ENCODE data around the gene FAM221B. TPM values are rescaled to one million over a fixed set of nuclear protein-coding genes. Genes with fewer than 3 reads are reported as not detected.

Gene FAM221B
- total RNA-seq, 1 donor from 2014 or later = not detected

DNA sequence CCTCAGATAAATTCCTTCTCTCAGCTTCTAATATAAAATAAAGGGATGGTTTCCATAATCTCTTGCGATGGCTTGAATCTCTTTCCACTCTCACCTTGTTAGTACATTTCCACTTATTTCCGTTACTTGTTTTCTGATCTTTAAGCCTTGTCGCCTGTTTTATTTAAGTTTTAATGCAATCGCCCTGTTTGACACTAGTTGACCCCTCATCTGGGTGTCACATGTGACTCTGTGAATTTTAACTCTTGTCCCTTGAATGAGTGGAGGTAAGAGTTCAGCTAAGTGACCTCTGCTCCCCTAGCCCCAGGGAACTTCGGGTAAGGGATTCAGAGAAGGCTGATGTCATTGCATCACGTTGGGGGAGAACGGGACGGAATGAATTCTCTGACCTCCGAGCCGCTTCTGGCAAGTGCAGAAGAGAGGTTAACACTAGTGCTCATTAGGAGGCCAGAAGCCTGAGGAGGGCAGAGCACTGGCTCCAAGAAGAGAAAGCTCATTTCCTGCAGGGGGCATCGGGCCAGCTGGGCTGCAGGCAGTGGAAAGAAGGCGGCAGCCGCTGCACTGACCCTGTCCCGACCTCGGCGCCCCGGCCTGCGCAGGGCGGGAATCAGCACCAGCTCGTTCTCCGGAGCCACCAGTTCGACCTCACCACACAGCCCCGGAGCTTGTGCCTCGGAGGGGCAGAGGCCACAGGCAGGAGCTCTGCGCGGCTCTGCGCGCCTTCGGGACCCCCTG, 14.3 kb downstream of the FAM221B start:
- Histone ChIP-seq H3K27ac (peak overlapping the region; percentile 95), H3K4me3 (peak overlapping the region; percentile 86 to 97), H3K4me1 (peaks cover 24% of the 10 kb centered on the region), H3K27me3 (no peaks in the 10 kb centered on the region), H3K9me3 (no peaks in the 10 kb centered on the region), H3K36me3 (no peaks in the 10 kb centered on the region)
- intact Hi-C loops (cut with DNase I) = loop anchor here (10.0 kb wide), 1 partner anchor 159 kb away; the partner anchor contains the start of genes CCDC107, RMRP and SIT1
- peak in 1 of 2 donors; percentile 38 for TF ChIP-seq POLR2AphosphoS5 (IDR thresholded peaks at IDR 0.05; ENCODE audit: insufficient read depth in 1 of 2, low read depth in 1 of 2)
- TF ChIP-seq, protein P1, sequence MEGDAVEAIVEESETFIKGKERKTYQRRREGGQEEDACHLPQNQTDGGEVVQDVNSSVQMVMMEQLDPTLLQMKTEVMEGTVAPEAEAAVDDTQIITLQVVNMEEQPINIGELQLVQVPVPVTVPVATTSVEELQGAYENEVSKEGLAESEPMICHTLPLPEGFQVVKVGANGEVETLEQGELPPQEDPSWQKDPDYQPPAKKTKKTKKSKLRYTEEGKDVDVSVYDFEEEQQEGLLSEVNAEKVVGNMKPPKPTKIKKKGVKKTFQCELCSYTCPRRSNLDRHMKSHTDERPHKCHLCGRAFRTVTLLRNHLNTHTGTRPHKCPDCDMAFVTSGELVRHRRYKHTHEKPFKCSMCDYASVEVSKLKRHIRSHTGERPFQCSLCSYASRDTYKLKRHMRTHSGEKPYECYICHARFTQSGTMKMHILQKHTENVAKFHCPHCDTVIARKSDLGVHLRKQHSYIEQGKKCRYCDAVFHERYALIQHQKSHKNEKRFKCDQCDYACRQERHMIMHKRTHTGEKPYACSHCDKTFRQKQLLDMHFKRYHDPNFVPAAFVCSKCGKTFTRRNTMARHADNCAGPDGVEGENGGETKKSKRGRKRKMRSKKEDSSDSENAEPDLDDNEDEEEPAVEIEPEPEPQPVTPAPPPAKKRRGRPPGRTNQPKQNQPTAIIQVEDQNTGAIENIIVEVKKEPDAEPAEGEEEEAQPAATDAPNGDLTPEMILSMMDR (IDR thresholded peaks at IDR 0.05) = no peak
- no peak for DNase-seq (ENCODE audit: extremely low spot score in 2 of 2)

DNA sequence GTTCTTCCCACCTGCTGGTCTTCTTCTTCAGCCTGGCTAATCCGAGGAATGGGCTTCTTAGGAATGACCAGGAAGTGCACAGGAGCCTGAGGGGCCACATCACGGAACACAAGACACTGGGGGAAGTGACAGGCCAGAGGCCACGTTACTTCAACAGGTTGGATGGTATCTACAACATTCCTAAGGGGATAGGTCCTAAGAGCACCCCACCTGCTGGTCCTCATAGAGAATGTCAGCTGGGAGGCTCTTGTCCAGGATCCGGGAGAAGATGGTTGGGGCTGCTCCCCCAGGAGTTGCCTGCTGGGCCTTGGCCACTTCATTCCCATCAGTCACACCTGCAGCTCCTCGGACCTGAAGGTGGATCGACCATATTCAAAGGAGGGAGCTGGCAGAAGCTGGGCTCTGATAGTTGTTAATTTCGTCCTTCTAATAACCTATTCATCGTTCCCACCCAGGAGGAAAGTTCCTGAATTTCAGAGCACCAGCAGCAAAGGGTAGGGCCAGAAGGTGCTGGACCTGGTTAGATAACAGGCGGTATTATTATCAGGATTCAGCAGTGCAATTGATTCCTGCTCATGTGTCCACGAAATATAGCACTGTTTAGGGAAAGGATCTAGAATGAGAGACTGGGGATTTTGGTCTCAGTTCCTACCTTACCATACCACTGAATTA, 15.0 kb downstream of the FAM221B start:
- DNase-seq (ENCODE audit: extremely low spot score in 2 of 2) = no peak
- Histone ChIP-seq H3K9me3 (no peaks in the 10 kb centered on the region), H3K4me3 (peak overlapping the region in 1 of 2 donors; percentile 97), H3K27me3 (no peaks in the 10 kb centered on the region), H3K4me1 (peaks cover 24% of the 10 kb centered on the region), H3K27ac (peak overlapping the region; percentile 36), H3K36me3 (no peaks in the 10 kb centered on the region)
- intact Hi-C loops (cut with DNase I) = loop anchor here (10.0 kb wide), 1 partner anchor 159 kb away; the partner anchor contains the start of genes CCDC107, RMRP and SIT1
- TF ChIP-seq, protein P1 (IDR thresholded peaks at IDR 0.05) = no peak

DNA sequence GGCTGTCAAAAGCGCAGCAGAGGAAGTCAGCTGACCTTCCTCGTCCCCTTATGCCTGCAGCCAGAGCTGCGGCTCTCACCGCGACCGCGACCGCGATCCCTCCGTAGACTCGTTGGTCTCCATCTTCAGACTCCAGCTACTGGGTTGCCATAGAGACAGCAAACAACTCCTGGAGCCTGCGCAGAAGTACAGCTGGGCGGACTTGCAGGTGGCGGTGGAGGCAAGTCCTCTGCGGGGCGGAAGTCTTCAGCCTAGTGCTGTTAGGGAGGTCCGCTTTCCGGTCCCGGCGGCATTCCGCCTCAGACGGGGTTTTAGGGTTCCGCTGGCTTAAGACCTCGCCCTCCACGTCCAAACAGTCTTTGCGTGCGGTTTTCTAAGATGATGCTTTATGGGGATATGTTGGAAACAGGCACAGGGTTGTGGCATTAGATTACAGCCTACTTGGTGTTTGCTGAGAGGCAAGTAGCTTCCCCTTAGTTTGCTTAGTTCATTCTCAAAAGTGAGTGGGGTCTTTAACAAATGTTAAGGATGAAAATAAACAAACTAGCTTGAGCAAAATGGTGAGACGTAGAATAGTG, 16.4 kb downstream of the FAM221B start, which contains the start of gene SPAG8:
SPAG8 (minus strand) TSS at position 238 of the 578 bp plus-strand sequence; CDS start at position 123, 115 bp downstream.
- Histone ChIP-seq H3K27ac (peak within 1 kb of the TSS; percentile 70), H3K4me1 (peaks cover 24% of the 10 kb centered on the region), H3K27me3 (no peaks in the 10 kb centered on the region), H3K9me3 (no peaks in the 10 kb centered on the region), H3K4me3 (peak within 1 kb of the TSS; percentile 47 to 65), H3K36me3 (peaks cover 0 to 5% of the 10 kb centered on the region in 2 donors)
- DNase-seq (ENCODE audit: extremely low spot score in 2 of 2) = peak in 1 of 2 donors; percentile 96
- peak; percentile 73 to 85 for TF ChIP-seq POLR2AphosphoS5 (IDR thresholded peaks at IDR 0.05; ENCODE audit: insufficient read depth in 1 of 2, low read depth in 1 of 2)
- TF ChIP-seq POLR2A (IDR thresholded peaks at IDR 0.05) = no peak
- intact Hi-C loops (cut with DNase I) = loop anchor here (10.0 kb wide), 1 partner anchor 157 kb away; the partner anchor contains the start of genes CCDC107, RMRP and SIT1

DNA sequence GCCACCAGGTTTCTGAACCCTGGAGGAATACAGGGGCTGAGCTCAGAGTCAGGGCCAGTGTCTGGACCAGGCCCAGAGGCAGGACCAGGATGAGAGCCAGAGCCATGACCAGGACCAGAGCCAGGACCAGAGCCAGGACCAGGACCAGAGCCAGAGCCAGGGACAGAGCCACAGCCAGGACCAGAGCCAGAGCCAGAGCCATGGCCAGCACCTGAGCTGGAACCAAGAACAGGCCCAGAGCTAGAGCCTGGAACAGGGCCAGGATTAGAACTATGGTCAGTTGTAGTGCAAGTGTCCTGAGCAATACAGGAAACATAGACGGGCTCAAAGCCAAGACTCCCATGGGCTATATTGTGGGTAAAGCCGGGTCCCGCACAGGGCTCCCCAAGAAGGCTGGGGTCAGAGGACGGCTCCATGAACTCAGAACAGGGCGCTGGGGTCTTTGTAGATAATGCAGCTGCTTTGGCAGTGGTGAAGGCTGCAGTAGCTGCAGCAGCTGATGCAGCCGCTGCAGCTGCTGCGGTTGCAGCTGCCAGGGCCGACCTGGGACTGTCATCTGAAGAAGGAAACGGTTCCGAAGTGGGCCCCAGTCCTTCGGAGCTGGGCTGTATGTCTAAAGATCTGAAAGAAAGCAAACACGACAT, 17.0 kb downstream of the FAM221B start:
- Histone ChIP-seq H3K36me3 (peaks cover 0 to 11% of the 10 kb centered on the region in 2 donors), H3K27ac (peak overlapping the region; percentile 70), H3K27me3 (no peaks in the 10 kb centered on the region), H3K9me3 (no peaks in the 10 kb centered on the region), H3K4me3 (peak overlapping the region; percentile 47 to 65), H3K4me1 (peaks cover 24% of the 10 kb centered on the region)
- intact Hi-C loops (cut with DNase I) = loop anchor here (10.0 kb wide), 1 partner anchor 157 kb away; the partner anchor contains the start of genes CCDC107, RMRP and SIT1
- TF ChIP-seq, protein P1 (IDR thresholded peaks at IDR 0.05) = no peak
- no peak for TF ChIP-seq POLR2A (IDR thresholded peaks at IDR 0.05)
- no peak for TF ChIP-seq POLR2AphosphoS5 (IDR thresholded peaks at IDR 0.05; ENCODE audit: insufficient read depth in 1 of 2, low read depth in 1 of 2)
- no peak for DNase-seq (ENCODE audit: extremely low spot score in 2 of 2)

DNA sequence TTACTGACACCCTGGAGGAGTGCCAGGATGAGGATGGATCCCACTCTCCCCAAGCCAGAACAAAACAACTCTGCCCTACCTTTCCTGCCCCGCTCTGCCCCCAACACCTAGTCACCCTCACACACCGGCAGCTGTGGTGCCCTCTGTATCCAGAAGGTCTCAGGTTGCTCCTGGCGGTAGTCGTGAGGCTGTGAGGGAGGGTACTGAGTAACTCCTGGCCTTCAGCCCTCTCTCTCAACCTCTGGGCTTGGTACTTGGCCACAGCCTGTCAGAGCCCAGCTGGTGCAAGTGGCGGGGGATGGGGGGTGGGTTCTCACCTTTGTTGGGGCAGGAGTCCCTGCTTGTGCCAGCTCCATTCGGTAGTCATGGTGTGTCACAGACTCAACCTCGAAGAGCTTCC, 18.4 kb downstream of the FAM221B start:
- no peak for TF ChIP-seq POLR2AphosphoS5 (IDR thresholded peaks at IDR 0.05; ENCODE audit: insufficient read depth in 1 of 2, low read depth in 1 of 2)
- TF ChIP-seq, protein P1 (IDR thresholded peaks at IDR 0.05) = no peak
- no peak for TF ChIP-seq POLR2A (IDR thresholded peaks at IDR 0.05)
- Histone ChIP-seq H3K27me3 (no peaks in the 10 kb centered on the region), H3K9me3 (no peaks in the 10 kb centered on the region), H3K27ac (no peak overlapping the region), H3K4me1 (peaks cover 24% of the 10 kb centered on the region), H3K36me3 (peaks cover 0 to 20% of the 10 kb centered on the region in 2 donors), H3K4me3 (no peak overlapping the region)
- no peak for DNase-seq (ENCODE audit: extremely low spot score in 2 of 2)
- intact Hi-C loops (cut with DNase I) = loop anchor here (10.0 kb wide), 1 partner anchor 155 kb away; the partner anchor contains the start of genes CCDC107, RMRP and SIT1
